Loucy (cell line): Measurements from ENCODE around the gene SSBP3.

Experiments used
- CTCF ChIP-seq: fragments of 200-600 bp; sonication (generic); conservative IDR thresholded peaks from 2 replicates; pipeline ENCODE4 v1.5.1; 2014; ENCODE audit warnings: mild to moderate bottlenecking, antibody characterized with exemption, low read length
- EZH2phosphoT487 ChIP-seq: fragments of 200-600 bp; IDR thresholded peaks from 2 replicates; pipeline ENCODE4 v1.6.1; 2018; ENCODE audit warnings: antibody characterized with exemption, mild to moderate bottlenecking, moderate library complexity, borderline replicate concordance

- TF ChIP-seq CTCF (no peak), EZH2phosphoT487 (no peak)
Measured at GRCh38 chr1:54413295-54413694, 7.1 kb upstream of the SSBP3 start.
